Osteoblast (primary cell): Measurements from ENCODE around the gene ENTR1. TPM values are rescaled to one million over a fixed set of nuclear protein-coding genes. Genes with fewer than 3 reads are reported as not detected.
"Not testable (repeated sequence)": the region's sequence is repeated elsewhere in the genome, so short reads cannot be mapped to it uniquely, and the experiment has no call there.

Source experiments
- DNase-seq: peaks from one replicate; pipeline ENCODE4 v3.0.0; 2011; ENCODE audit warnings: low spot score, mixed read lengths; ENCODE audit not compliant: insufficient read length; ENCODE audit errors: missing footprints
- H2AFZ ChIP-seq: 2 replicates; pipeline ENCODE4 v1.6.0; 2011; ENCODE audit warnings: mild to moderate bottlenecking, low read length
- H3K27ac ChIP-seq: 2 replicates; pipeline ENCODE4 v1.5.1; 2011; ENCODE audit warnings: mild to moderate bottlenecking, low read depth, low read length, moderate library complexity
- H3K27me3 ChIP-seq: 2 replicates; pipeline ENCODE4 v1.6.0; 2012; ENCODE audit warnings: mild to moderate bottlenecking, control low read depth, inconsistent platforms, low read length, moderate library complexity; ENCODE audit not compliant: insufficient read depth
- H3K36me3 ChIP-seq: 2 replicates; pipeline ENCODE4 v1.5.1; 2011; ENCODE audit warnings: mild to moderate bottlenecking, low read length, control low read depth, moderate library complexity; ENCODE audit not compliant: insufficient read depth
- H3K4me1 ChIP-seq: 2 replicates; pipeline ENCODE4 v1.5.1; 2011; ENCODE audit warnings: mild to moderate bottlenecking, low read length, control low read depth, moderate library complexity; ENCODE audit not compliant: insufficient read depth
- H3K4me2 ChIP-seq: 2 replicates; pipeline ENCODE4 v1.6.0; 2011; ENCODE audit warnings: mild to moderate bottlenecking, low read length; ENCODE audit not compliant: insufficient read depth
- H3K4me3 ChIP-seq: fragments of 200-600 bp; sonication (generic); 3 replicates; pipeline ENCODE4 v1.5.1; 2012; ENCODE audit warnings: mild to moderate bottlenecking, low read length, inconsistent platforms; ENCODE audit not compliant: insufficient read depth
- H3K79me2 ChIP-seq: 2 replicates; pipeline ENCODE4 v1.6.0; 2012; ENCODE audit warnings: mild to moderate bottlenecking, low read length, control low read depth, inconsistent platforms; ENCODE audit not compliant: insufficient read depth
- H3K9me3 ChIP-seq: 2 replicates; pipeline ENCODE4 v1.5.1; 2011; ENCODE audit warnings: low read depth, low read length, control low read depth
- H4K20me1 ChIP-seq: 2 replicates; pipeline ENCODE4 v1.6.0; 2012; ENCODE audit warnings: mild to moderate bottlenecking, low read length, control low read depth; ENCODE audit not compliant: insufficient read depth
- CTCF ChIP-seq: IDR thresholded peaks from 2 replicates; pipeline ENCODE4 v1.5.1; 2011; ENCODE audit warnings: mild to moderate bottlenecking, low read depth, low read length, moderate library complexity; ENCODE audit errors: extremely low read depth
- total RNA-seq: library from RNA; depleted of rRNA; stranded (reverse); fragments of >200 nt; gene quantifications from 2 replicates; pipeline ENCODE4 v1.2.3, GENCODE V29; 2012

ENTR1 gene
- total RNA-seq, 1 donor: 40.2 TPM

DNA sequence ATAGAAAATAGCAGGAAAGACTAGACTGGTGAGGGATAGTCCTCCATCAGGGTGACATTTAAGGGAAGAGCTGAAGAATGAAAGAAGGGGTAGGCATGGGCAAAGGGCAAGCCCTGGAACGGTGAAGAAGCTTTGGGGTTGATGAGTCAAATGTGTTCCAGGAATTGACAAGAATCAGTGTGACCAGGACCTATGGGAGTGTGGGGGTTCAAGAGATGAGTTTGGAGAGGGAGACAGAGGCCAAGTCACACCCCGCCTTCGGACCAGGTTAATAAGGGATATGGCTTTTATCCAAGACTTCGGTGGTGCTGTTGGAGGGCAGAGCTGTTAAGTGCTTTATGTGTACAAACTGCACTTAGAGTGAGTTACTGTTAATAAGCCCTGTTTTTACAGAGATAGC is 964 bp upstream of the ENTR1 start:
- Histone ChIP-seq H3K4me3 (peak overlapping the region; percentile 97), H2AFZ (no peak overlapping the region), H3K9me3 (no peaks in the 10 kb centered on the region), H3K79me2 (peaks cover 77% of the 10 kb centered on the region), H3K27ac (peak overlapping the region; percentile 96), H3K36me3 (peaks cover 53% of the 10 kb centered on the region), H3K4me2 (peak overlapping the region; percentile 99), H3K27me3 (no peaks in the 10 kb centered on the region), H3K4me1 (peaks cover 20% of the 10 kb centered on the region), H4K20me1 (peaks cover 40% of the 10 kb centered on the region)
- no peak for TF ChIP-seq CTCF
- no peak for DNase-seq

- Histone ChIP-seq H3K9me3 (no peaks in the 10 kb centered on the region), H3K36me3 (peaks cover 51% of the 10 kb centered on the region), H4K20me1 (peaks cover 36% of the 10 kb centered on the region), H3K27me3 (no peaks in the 10 kb centered on the region), H3K4me3 (peak overlapping the region; percentile 97), H3K27ac (peak overlapping the region; percentile 65), H3K4me2 (peak overlapping the region; percentile 95), H3K4me1 (peaks cover 20% of the 10 kb centered on the region), H2AFZ (peak overlapping the region; percentile 63), H3K79me2 (peaks cover 65% of the 10 kb centered on the region)
- no peak for TF ChIP-seq CTCF
- DNase-seq: peak; percentile 98
Measured at GRCh38 chr9:136409557-136410455, 608 bp downstream of the ENTR1 start.

GRCh38 chr9:136407911-136408310 is 2.5 kb downstream of the ENTR1 start:
- Histone ChIP-seq H3K27ac (no peak overlapping the region), H2AFZ (no peak overlapping the region), H3K9me3 (no peaks in the 10 kb centered on the region), H3K79me2 (peaks cover 46% of the 10 kb centered on the region), H3K4me2 (no peak overlapping the region), H4K20me1 (peaks cover 20% of the 10 kb centered on the region), H3K4me3 (no peak overlapping the region), H3K4me1 (peaks cover 20% of the 10 kb centered on the region), H3K36me3 (peaks cover 46% of the 10 kb centered on the region), H3K27me3 (no peaks in the 10 kb centered on the region)
- TF ChIP-seq CTCF: no peak
- no peak for DNase-seq

DNA sequence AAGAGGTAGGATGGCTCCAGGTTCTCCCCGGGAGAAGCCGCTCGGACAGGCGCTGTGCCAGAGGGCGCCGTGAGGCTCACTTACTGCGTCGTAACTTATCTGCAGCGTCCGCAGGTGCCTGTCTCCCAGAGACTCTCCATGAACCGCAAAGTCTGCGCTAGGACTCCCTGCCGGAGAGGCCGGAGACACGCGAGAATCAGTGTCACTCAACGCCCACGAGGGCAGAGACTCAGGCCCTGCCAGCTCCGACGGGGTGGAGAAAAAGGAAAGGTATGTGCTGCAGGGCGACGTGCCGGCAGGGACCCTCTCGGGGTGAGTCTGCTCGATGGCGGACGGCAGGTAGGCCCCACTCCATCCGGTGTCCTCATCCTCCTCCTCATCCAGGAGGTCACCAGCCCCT is 3.4 kb downstream of the ENTR1 start:
- H3K4me3 ChIP-seq: not testable (repeated sequence)

GRCh38 chr9:136405904-136406303 is 4.5 kb downstream of the ENTR1 start:
- not testable (repeated sequence) for H3K27me3 ChIP-seq

More for the DNA sequence above, 3.4 kb downstream of the ENTR1 start:
- Histone ChIP-seq H3K36me3 (peaks cover 47% of the 10 kb centered on the region), H4K20me1 (peaks cover 14% of the 10 kb centered on the region), H3K79me2 (peaks cover 39% of the 10 kb centered on the region), H3K4me1 (peaks cover 20% of the 10 kb centered on the region)
- not testable (repeated sequence) for H3K27ac ChIP-seq, H2AFZ ChIP-seq, H3K4me2 ChIP-seq, H3K27me3 ChIP-seq, DNase-seq, H3K9me3 ChIP-seq

More at GRCh38 chr9:136405904-136406303, 4.5 kb downstream of the ENTR1 start:
- Histone ChIP-seq H3K79me2 (peaks cover 27% of the 10 kb centered on the region), H3K36me3 (peaks cover 55% of the 10 kb centered on the region)
- H4K20me1 ChIP-seq, H3K9me3 ChIP-seq, H3K27ac ChIP-seq, DNase-seq, H2AFZ ChIP-seq, H3K4me1 ChIP-seq, H3K4me3 ChIP-seq, H3K4me2 ChIP-seq: not testable (repeated sequence)
